HG03108 (cell line): ENCODE data around the gene ANKHD1.

ENCODE experiments used
- ATAC-seq: cut with Tn5 transposase; IDR thresholded peaks from one replicate; pipeline ENCODE4 v1.9.1; 2021; ENCODE audit warnings: moderate library complexity; ENCODE audit not compliant: unreplicated experiment

Gene ANKHD1

GRCh38 chr5:140372971-140373487 is 28.6 kb upstream of the ANKHD1 start:
- peak; percentile 70 for ATAC-seq

GRCh38 chr5:140381351-140381750 is 20.3 kb upstream of the ANKHD1 start:
- no peak for ATAC-seq

- ATAC-seq: no peak
Observed at GRCh38 chr5:140381972-140382371, 19.7 kb upstream of the ANKHD1 start.

GRCh38 chr5:140382866-140383265 is 18.8 kb upstream of the ANKHD1 start:
- ATAC-seq: no peak

GRCh38 chr5:140383300-140383699 is 18.3 kb upstream of the ANKHD1 start:
- no peak for ATAC-seq

- ATAC-seq: no peak
Observed at GRCh38 chr5:140388052-140388451, 13.6 kb upstream of the ANKHD1 start.

GRCh38 chr5:140391312-140391711 is 10.3 kb upstream of the ANKHD1 start:
- ATAC-seq: no peak

GRCh38 chr5:140391732-140392131 is 9.9 kb upstream of the ANKHD1 start:
- no peak for ATAC-seq

GRCh38 chr5:140393738-140394137 is 7.9 kb upstream of the ANKHD1 start:
- no peak for ATAC-seq

GRCh38 chr5:140398379-140398811 is 3.2 kb upstream of the ANKHD1 start:
- no peak for ATAC-seq

- ATAC-seq: no peak
Observed at GRCh38 chr5:140399979-140400729, 1.5 kb upstream of the ANKHD1 start.

GRCh38 chr5:140400730-140401361 is 787 bp upstream of the ANKHD1 start:
- ATAC-seq: peak; percentile 60

GRCh38 chr5:140402258-140403074 is 833 bp downstream of the ANKHD1 start:
- no peak for ATAC-seq

GRCh38 chr5:140403613-140404012 is 2.0 kb downstream of the ANKHD1 start:
- no peak for ATAC-seq

GRCh38 chr5:140408750-140409241 is 7.2 kb downstream of the ANKHD1 start:
- ATAC-seq: no peak

- ATAC-seq: no peak
Observed at GRCh38 chr5:140413230-140413629, 11.6 kb downstream of the ANKHD1 start.

GRCh38 chr5:140417235-140417634 is 15.6 kb downstream of the ANKHD1 start:
- ATAC-seq: no peak

- ATAC-seq: no peak
Observed at GRCh38 chr5:140418862-140419520, 17.4 kb downstream of the ANKHD1 start.

GRCh38 chr5:140420226-140420570 is 18.6 kb downstream of the ANKHD1 start:
- ATAC-seq: no peak

- no peak for ATAC-seq
Observed at GRCh38 chr5:140420665-140421361, 19.2 kb downstream of the ANKHD1 start.
